GM03348 (cell line): ENCODE data around the gene DMC1.
"Not testable (repeated sequence)": the region's sequence is repeated elsewhere in the genome, so short reads cannot be mapped to it uniquely, and the experiment has no call there.

Experiments
- DNase-seq: peaks from one replicate; pipeline ENCODE4 v3.0.0; 2012; ENCODE audit warnings: low spot score

DMC1 gene

DNA sequence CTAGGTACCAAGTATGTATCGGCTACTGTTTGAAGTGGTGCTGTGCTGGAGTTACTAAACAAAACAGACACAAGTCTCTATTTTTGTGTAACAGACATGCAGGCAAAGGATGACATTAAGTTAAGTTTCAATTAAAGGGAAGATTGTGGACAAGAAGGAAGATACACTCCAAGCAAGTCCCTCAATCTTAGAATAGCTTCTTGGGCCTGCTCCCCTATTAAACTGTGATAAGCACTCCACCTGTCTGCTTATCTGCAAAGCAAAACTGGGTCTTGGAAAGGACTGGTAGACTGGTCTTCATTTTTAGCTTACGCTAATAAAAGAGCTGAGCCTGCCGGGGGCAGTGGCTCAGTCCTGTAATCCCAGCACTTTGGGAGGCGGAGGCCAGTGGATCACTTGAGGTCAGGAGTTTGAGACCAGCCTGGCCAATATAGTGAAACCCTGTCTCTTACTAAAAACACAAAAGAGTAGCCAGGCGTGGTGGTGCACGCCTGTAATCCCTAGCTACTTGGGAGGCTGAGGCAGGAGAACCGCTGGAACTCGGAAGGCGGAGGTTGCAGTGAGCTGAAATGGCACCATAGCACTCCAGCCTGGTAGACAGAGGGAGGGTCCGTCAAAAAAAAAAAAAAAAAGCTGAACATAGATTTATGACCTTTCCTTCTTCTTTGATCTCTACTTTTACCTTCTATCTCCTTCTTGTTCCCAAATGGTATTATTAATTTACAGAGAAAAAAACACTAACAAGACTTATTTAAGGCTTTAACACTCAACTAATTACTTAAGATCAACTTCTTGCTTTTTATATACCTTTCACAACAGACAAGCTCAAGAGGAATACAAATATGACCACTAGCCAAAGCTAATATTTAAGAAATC lies 67.9 kb downstream of the DMC1 start:
- DNase-seq: no peak

DNA sequence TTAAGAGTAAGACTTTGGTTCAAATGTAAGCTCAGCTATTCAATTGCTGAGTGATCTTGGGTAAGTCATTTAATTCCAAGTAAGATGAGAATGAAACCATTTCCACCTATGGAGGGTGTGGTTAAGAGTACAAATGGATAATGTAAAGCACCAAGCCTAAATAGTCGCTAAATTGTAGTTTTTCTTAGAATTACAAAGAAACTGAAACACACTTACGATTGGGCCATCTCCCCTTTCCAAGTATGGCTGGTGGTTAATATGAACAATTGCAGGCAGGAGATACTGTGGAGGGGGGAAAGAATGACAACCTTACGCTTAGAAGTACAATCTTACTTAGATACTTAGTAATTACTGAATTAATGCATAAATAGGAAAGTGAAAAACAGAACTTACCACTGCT lies 72.1 kb downstream of the DMC1 start:
- no peak for DNase-seq

DNA sequence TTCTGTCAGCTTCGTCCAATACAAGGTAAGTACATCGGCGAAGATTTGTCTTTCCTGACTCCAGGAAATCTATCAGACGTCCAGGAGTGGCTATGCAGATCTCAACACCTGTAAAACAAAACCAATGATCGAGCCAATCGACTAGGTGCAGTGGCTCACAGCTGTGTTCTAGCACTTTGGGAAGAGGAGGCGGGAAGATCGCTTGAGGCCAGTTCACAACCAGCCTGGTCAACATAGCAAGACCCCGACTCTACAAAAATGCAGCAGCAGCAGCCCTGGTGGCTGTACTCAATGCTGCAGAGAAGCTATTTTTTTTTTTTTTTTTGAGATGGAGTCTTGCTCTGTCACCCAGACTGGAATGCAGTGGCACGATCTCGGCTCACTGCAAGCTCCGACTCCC lies 75.0 kb downstream of the DMC1 start:
- no peak for DNase-seq

DNA sequence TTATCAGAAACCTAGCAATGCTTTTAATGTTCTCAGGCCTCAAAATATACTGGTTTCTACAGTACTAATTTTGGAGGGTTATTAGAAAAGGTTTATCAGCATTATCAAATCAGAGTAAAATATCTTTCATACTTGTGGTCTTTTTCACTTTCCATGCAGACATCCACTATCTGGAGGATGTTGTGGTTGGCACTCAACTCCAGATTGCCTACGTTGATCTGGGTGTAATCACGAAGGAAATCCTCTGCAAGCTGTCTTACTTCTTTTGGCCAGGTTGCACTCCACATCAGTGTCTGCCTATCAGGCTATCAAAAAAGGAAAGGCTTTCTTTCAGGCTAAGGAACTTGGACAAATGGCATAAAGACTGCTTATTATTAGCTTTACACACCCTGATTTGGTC lies 75.5 kb downstream of the DMC1 start:
- peak; percentile 31 for DNase-seq

DNA sequence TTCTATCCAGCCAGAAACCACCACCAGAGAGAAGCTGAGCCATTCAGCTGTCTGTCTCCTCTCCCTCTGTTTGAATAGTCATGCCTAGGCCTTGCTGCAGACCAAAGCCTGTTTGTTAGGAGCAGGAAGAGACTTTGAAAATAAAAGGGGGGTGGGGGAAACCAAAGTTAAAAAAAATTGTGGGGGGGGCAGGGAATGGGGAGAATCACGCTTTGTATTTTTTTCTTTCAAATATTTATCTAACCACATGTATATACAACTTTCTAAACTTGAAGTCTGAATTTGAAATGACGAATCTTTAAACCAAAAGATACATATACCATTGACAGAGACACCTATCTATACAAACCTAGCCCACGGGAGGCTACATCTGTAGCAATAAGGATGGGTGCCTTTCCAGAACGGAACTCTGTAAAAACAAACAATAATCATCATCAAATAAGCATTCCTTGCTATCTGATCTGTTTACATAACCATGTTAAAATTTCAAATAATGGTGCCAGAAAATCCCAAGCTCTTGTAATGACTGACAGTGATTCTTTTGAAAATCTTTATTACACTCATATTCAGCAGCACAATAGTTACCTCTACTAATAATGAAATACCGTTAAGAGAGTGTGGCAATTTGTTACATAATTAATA lies 78.2 kb downstream of the DMC1 start:
- no peak for DNase-seq

DNA sequence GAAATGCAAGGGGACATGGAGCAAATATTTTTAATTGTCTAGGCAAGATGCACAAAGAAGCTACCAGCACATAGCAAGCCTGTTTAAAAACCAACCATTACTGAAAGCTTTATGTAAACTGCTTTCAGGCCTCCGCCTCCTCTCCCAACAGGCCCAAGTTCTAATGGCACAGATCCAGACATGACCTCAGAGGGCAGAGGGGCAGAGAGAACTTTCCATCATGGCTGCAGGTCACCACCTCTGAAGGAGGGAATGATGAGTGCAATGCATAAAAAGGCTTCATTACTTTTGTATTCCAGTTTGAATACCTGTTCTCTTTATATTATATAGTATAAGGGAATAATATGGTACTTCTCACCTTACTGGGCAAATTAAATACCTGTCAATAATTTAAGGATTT lies 79.1 kb downstream of the DMC1 start:
- no peak for DNase-seq

DNA sequence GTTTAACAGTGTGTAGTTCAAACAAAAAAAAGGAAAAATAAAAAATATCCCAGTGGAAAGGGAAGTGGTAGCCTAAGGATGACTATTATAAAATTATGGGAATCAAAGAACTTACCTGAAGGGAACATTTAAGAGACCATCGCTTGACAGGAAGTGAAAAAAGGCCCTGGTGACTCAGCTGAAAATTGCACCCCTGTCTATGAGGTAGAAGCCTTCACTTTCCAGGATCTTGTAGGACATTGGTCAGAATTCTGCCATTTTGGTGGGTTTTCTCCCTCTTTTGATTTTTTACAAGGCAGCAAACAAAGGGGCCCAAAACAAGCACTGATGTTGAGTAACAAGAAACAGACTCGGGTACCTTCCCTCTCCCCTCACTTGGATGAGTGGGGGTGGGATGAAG lies 79.5 kb downstream of the DMC1 start:
- no peak for DNase-seq

DNA sequence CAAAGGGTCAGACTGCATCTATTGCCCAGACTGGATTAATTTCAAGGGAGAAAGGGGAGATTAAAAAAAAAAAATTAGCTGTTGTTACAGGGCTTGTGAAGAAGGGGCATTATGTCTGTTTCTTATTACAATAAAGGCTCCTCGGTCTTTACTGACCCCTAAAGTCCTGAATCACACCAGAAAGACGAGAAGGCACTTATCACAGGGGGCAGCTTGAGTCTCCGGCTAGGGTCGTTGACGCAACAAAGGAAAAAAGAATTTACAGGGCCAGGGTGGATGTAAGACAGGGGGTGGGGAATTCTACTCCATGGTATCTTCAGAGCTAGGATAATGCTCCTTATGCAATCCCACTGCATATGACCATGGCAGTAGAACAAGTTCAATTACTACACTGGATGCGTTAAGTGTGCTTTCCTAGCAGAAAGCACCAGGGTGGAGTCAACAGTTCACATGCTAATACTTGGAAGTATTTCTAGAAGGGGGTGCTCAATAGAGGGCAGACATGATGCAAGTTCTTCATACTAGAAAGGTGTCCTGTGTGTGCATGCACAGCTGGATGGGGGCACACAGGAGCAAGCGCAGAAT lies 80.3 kb downstream of the DMC1 start:
- DNase-seq: no peak

DNA sequence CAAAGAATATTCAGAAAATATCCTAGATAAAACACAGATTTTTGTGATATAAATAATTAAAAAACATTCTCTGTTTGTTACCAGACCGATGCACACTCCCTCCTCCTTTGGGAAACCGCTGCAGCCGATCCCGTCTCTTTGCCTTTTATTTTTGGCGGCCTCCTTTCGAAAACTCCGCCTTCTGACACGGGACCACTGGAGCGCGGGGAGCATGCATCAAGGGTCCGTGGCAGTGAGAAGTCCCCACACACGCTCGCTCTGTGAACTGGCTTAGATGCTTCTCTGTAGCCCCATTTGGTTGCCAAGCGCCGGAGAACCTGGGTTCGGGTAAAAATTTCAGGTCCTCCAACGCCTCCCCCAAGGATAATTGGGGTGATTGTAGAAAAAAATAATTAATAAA lies 80.8 kb downstream of the DMC1 start:
- DNase-seq: no peak

DNA sequence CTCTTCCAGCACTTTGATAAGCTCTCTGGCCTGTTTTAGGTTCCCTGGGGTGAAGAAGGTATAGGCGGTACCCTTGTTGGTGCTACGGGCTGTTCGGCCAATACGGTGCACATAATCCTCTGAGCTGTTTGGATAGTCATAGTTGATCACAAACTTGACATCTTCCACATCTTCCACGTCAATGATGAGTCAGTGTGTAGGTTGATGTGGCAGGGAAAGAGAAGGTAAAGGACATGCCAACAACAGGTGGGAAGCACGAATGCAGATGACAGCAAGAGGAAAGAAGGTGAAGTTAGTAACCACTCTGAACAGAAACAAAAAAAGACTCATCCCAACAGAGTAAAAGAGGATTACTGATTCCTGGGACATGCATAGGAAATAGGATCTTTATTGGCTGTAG lies 82.0 kb downstream of the DMC1 start:
- DNase-seq: no peak

DNA sequence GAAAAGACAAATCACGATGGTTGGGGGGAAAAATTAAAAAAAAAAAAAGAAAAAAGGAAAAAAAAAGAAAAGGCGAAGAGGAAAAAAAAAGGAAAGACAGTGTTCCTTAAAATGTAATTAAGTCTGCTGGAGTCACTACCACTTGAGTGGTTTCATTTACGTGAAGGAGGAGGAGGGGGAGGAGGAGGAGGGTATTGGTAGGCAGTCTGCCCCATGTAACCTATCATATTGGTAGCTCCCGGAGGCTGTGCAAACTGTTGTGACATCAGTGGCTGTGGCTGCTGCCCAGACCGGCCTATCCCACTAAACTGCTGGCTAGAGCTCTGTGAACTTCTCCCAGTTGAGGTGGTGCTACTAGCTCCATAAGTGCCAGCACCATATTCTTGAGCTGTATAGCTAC lies 84.2 kb downstream of the DMC1 start:
- DNase-seq: no peak

DNA sequence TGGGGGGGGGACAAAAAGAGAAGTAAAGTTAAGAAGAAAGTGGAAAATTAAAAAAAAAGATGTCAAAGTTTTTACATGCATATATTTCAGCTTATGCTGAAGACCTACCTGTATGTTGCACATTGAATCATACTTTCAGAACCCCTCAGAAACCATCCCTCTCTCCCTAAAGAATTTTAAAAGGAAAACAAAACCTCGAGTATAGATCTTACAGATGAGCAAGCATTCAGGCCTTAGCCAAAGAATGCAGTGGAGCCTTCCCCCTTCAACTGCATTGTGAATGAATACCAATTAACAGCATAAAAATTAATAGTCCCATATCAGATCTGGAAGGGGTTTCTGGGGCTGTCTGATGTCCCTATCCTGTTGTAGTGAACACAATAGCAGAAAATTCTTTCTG lies 85.7 kb downstream of the DMC1 start:
- no peak for DNase-seq

DNA sequence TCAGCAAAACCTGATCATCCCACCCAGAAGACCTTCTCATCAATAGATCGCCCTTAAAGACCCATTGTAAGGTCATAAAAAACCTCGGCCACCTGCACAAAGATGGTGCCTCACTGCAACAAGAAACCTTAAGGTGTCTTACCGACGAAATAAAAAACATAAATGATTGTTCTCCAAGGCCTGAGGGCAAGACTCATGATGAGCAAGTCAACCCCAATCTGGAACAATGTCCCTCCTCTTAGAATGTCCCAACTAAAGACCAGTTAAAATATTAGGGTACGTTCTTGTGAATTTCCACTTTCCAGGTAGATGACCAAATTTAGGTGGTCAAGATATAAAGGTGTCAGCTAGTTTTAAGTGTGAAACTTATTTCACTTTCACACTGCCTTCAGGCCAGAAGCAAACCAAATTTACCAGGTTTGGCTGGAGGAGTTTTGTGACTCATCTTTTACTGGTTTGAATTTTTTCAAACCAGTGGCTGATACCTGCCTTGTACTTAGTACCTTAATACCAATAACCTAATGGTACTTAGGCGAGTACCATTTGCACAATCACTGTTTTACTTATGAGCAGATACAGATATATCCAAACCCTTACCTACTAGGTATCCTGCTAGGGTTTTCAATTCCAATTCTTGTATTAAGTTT lies 87.2 kb downstream of the DMC1 start:
- DNase-seq: no peak

DNA sequence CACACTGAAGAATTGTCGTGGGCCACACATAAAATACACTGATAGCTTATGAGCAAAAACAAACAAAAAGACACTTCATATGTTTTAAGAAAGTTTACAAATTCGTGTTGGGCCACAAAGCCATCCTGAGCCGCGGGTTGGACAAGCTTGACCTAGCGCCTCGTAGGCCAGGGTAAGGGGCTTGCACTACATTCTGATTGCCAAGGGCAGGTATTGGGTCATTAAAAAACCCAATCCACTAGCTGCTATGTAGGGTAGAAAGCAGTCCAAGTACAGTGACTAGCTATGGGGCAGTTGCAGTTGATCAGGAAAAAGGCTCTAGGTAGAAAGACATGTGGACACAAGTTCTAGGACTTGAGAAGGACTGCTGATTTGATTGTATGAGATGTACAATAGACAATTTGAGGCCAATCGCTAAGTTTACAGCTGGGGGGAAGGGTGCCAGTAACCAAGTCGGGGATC lies 88.1 kb downstream of the DMC1 start:
- no peak for DNase-seq

DNA sequence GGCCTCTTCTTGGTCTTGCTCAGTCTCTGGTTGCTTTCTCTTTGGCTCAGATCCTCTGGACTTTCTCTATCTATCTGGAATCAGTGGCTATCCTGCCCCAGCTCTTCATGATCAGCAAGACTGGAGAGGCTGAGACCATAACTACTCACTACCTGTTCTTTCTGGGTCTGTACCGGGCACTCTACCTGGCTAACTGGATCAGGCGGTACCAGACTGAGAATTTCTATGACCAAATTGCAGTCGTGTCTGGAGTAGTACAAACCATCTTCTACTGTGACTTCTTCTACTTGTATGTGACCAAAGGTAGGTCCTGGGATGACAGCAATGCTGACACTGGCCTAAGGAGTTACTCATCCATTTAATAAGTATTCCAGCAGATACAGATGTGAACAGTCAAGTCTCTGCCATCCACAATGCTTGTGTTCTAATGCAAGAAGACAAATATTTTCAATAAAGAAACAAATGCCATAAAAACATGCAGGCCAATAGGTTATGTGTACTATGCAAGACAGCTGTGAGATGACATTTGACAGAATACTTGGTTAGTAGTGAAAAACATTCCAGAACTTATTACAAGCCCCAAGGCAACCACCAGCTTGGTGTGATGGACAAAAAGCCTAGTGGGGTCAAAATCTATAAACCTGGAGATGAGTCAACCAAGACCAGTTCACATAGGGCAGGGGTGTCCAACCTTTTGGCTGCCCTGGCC lies 88.7 kb downstream of the DMC1 start:
- no peak for DNase-seq

DNA sequence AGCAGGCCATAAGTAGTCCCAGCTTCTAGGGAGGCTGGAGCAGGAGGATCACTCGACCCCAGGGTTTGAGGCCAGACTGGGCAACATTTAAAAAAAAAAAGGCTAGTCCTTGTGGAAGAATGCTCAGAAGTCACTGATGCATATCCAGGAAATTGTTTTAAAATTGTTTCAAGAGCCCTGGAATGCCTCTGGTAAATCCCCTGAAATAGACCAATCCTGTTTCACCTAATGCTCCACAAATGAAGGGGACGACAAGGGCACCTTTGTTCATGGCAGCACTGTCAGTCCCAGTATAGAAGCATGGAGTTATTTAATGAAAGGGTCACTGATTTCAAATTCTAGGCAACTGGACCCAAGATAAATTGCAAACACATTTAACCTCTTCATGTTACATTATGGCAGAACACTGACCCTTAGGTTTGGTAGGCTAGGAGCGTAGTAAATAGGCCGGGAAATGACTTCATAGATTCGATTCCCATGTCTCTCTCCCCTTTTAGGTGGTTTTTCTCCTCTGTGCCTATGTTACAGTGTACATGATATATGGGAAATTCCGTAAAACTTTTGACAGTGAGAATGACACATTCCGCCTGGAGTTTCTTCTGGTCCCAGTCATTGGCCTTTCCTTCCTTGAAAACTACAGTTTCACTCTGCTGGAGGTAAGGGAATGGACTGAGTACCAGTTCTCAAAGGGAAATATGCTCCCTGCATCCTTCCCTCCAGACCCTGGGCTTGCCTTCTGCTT lies 90.7 kb downstream of the DMC1 start:
- DNase-seq: no peak

DNA sequence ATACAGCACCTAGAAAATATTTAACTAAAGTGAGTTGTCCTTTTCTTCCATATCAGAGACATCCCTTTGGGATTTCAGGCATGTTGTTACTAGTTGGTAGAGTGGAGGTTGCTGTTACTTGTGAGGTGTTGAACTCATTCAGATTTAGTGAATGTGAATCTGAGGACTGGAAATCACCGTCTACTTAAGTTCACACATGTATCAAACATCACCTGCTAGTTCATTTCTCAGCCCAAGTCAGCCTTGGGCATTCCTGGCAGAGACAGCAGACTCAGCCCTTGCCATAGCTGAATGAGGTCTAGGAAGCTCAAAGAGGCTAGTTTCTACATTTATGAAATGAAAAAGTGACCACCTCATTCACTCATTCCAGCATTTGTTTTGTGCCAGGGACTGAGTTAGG lies 92.4 kb downstream of the DMC1 start:
- DNase-seq: no peak

DNA sequence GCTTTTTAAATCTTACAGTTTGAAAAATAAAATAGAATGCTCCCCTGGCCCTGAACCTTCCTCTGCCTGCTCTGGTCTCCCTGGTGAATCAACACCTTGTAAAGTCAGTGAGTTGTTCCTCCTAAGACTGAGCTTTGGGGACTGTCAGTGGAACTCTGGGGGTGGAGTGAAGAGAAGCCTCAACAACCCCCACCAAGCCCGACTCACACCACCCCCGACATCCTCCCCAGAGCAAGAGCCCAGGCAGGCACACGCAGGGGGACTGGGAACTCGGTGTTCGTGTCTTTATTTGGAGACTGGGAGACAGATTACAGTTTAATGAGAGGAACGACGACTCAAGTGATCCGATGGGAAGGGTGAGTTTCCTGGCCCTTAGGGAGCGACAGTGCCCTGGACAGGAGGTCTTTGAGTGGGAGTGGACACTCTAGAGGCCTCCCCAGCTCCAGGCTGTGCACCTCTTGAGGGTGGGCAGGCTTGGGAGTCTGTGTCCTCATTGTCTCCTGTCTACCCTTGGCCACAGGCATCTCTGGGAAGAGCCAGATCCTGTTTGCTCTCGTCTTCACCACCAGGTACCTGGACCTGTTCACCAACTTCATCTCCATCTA lies 95.9 kb downstream of the DMC1 start:
- no peak for DNase-seq

DNA sequence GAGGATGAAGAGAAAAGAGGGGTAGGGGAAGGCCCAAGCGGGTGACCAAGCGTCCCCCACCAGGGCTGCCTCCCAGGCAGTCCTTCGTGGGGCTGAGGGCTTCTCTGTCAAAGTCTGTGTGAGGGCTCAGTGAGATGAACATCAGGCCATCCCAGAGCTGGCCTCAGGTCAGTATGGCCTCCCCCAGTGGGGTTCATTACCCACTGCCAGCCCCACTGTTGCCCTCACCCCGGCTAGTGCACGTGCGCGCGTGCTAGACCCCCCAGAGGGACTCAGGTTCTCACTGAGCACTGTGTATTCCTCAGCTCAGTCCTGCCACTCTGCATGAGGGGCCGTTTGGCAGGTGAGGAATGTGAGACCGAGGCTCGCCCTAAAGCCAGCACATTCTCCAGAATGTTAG lies 98.7 kb downstream of the DMC1 start:
- no peak for DNase-seq

DNA sequence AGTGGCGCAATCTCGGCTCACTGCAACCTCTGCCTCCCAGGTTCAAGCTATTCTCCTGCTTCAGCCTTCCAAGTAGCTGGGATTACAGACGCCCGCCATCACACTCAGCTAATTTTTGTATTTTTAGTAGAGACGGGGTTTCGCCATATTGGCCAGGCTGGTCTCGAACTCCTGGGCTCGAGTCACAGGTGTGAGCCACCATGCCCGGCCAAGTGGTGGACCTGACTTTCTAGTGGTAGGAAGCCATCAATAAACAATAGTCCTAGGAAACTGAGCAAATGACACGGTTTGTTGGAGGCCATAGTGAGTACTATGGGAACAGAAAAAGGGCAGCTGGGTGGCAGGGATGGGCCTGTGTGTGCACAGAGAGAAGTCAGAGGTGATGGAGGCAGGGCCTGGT lies 99.8 kb downstream of the DMC1 start:
- not testable (repeated sequence) for DNase-seq

DNA sequence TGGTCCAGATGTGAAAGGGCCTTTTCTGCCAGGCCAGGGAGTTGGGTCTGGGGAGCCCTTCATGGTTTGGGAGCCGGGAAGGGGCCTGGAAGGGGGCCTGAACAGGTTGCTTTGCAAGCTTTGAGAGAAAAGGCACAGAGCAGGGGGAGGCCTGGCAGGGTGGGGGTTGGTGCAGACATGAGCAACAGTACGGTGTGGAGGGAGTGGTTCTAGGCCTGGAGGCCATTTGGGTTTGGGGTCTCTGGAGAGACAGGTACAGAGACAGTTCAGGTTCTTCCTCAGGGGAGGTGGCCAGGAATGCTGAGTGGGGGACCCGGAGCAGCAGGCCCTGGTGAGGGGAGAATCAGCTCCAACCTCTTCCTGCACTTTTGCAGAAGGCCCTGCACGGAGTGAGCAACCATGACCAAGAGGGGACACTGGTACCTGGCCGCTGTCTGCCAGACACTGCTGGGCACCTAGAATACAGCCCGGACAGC lies 100.6 kb downstream of the DMC1 start:
- no peak for DNase-seq
